C1 segment of cervical spinal cord (tissue), 14 donors: ENCODE results near the gene FAM78A.
A peak's percentile ranks its signal among the peaks of the same experiment; 100 is the strongest.

Experiments
- DNase-seq, 14 donors: peaks; one replicate each; lab custom pipeline; 2025; lab: John Stamatoyannopoulos, UW

The FAM78A gene

DNA sequence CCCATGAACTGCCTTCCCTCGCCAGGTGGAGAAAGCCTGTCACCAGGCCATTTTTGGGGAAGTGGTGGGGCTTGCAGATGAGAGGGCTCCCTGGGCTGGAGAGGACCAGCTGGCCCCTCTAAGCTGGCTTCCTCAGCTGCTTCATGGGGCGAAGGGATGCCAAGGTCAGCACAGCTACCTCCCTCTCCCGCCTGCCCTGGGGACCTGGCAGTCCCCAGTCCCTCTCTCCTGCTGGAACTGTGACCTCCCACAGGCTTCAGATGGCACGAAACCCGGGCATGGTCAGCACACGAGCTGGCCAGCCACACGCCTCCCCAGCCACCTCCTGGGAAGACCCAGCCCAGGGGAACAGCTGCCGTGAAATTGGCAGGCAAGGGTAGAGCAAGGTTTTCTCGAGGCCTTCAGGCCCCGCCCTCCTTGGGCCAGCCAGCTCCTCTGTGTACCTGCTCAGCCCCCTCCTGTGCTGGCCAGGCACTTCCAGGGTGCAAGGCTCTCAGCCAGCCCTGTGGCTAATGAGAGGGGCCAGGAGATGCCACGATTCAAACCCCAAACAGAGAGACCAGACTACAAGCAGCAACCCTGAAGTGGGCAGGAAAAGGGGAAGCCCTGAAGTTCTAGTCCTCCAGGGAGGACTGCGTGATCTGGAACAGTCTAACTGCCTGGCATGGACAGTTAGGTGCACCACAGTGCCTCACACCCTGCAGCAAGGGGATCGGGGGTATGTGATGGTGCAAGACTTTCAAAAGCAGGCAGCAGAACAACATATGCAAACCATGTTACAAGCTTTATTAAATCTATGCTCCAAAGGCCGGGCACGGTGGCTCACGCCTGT lies 26.1 kb upstream of the FAM78A start:
- no peak for DNase-seq

DNA sequence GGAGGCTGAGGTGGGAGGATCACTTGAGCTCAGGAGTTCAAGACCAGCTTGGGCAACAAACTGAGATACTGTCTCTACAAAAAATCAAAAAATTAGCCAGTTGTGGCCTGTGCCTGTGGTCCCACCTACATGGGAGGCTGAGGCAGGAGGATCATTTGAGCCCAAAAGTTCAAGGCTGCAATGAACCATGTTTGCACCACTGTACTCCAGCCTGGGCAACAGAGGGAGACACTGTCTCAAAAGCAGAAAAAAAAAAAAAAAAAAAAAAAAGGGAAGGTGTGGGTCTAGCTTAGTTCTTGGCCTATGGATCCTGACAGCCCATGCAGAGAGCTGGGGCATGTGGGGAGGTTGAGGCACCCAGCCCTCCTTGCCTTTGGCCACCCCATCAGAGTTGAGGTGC lies 24.1 kb upstream of the FAM78A start:
- DNase-seq: no peak

DNA sequence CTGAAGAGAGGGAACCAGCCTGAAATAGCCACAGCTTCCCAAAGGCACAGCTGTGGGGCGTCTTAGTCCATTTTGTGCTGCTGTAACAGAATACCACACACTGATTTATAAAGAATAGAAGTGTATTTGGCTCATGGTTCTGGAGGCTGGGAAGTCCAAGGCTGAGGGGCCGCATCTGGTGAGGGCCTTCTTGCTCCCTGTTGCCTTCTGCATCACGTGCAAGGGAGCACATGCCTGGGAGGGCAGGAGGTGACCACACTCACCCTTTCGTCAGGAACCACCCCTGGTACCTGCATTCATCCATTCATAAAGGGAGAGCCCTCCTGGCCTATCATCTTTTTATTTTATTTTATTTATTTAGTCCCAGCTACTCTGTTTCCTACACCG lies 23.6 kb upstream of the FAM78A start:
- DNase-seq: no peak

DNA sequence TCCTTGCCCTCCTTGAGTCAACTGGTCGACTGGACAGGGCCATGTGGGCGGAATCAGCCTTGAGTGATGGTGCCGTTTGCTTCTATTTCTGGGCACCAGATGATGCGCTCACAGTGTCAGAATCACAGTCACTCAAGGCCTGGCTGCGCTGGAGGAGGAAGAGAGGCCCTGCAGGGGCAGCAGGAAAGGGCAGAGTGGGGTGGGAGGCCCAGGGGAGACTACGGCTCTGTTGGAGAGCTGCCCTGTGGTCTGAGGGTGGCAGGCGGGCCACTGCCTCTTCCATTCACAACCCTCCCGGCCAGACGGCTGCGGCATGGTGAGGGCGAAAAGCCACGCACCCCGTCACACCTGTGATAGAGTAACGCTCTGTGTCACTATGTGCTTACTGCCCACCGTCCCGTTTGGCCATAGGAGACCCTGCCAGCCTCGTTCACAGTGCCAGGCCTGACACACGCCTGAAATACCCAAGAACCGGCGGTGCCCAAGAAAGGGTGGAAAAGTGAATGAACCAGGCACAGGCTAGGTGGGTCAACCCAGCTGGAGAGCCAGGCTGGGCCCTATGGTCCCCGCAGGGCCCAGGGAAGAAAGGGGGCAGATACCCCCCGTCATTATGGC lies 23.1 kb upstream of the FAM78A start:
- DNase-seq: no peak

DNA sequence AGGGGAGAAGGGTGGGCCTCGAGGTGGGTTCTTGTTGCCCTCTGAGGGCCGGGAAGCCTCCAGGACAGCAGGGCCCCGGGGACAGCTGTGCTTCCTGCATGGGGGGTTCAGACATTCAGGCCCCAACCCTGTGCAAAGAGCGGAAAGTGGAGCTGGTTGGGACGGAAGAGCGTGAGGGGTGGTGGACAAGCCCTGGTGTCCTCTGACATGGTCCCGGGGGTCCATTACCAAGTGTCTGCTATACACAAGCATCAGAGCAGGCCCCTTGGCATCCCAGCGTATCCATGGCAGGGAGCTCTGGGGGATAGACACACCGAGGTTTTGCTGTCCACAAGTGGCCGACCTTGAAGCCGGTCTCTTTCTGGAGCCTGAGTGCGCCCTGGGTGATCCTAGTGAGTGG lies 22.5 kb upstream of the FAM78A start:
- DNase-seq: no peak

DNA sequence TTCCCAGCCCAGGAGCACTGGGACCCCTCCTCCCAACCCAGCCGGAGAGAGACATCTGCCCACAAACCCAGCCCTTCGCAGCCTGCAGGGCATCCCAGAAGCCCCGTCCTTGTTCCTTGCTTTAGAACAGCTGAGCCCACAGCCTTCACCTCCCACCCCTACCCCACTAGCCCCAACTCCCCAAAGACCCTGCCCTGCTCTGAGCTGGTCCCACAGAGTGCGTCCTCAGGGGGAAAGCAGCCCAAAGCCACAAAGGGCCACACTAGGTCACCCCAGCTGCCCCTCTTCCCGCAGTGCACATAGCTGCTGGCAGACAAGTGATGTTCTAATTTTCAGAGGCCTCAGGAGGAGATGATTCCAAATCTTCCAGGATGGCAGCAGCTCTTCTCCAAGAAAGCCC lies 22.0 kb upstream of the FAM78A start:
- no peak for DNase-seq

DNA sequence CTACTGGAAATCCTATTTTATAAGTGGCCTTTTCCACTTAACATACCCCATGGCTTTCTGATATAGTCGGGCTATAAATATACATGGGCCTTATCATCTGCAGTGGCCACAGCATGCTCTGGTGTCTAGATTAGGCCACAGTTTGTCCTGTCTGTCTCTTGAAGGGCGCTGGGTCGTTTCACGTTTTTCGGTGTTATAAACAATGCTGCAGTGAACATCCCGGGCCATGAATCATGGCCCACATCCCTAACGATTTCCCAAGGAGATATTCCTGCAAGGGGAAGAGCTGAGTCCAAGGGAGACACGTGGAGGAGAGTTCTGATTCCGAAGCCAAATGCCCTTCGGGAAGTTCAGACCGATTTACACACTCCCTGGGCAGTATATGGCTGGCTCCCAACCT lies 21.6 kb upstream of the FAM78A start:
- no peak for DNase-seq

DNA sequence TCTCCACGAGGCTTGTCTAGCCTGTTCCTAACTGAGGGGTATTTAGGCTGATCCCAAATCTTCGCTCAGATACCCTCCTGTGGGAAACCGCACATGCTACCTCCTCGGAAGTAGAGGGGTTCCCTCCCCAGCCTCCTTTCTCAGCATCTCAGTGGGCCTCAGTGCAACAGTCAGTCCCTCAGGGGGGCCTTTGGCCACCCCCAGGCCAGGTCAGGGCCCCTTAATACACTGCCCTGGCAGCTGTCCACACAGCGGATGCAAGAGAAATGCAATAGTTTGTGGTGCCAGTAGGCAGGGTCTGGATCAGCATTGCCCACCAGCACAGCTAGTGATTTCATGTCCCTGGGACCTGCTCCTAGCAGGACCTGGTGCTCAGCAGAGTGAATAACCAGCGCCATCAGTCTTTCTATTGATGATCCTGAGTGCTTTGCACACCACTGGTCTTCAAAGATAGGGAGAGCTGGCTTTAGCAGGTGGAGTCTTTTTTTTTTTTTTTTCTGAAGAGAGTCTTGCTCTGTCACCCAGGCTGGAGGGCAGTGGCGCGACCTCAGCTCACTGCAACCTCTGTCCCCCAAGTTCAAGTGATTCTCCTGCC lies 20.7 kb upstream of the FAM78A start:
- no peak for DNase-seq

DNA sequence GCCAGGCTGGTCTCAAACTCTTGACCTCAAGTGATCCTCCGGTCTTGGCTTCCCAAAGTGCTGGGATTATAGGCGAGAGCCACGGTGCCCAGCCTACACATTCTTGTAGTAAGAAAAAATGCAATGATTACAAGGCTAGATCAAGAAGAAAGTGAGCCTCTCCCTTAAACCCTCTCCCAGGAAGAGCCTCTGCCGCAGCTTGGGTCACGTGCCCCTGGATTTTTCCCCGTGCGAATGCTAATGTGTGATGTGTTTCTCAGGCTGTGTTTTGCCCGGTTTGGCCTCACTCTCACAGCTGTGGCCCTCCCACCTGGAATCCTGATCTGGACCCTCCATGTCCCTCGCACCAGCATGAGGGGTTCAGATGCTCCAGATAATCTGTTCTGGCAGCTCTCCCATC lies 20.1 kb upstream of the FAM78A start:
- no peak for DNase-seq

DNA sequence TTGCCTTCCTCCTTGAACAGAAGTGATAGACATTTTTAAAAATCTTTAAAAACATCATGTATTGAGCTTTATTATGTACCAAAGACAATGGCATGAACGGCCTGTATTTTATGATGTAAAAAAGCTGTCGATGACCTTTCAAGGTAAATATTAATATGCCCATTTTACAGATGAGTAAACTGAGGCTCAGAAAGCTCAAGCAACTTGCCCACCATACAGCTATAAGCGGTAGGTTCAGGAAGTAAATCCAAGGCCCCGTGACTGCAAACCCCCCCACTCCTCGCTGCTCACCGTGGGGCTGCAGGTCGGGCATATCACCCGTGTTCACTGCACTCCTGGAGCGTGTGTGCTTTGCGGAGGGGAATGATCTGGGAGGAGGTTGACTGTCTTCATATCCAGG lies 16.6 kb upstream of the FAM78A start:
- no peak for DNase-seq

DNA sequence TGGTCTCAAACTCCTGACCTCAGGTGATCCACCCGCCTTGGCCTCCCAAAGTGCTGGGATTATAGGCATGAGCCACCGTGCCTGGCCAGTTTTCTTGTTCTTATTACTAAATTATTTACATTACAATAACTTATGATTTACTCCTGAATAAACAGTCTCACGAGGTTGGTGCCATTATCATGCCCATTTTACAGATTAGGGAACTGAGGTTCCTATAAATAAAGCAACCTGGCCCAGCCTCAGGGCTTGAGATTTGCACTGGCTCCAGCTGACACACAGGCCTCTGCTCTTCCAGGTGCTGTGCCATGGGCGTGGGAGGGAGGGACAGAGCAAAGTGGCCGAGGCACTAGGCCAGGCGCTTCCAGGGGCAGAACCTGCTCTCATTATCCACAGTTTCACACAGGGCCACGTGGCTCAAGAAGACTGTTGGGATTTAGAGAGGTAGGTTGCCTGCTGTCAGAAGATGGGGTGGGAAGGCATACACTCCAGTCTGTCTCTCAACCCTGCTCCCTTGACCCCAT lies 15.5 kb upstream of the FAM78A start:
- no peak for DNase-seq

DNA sequence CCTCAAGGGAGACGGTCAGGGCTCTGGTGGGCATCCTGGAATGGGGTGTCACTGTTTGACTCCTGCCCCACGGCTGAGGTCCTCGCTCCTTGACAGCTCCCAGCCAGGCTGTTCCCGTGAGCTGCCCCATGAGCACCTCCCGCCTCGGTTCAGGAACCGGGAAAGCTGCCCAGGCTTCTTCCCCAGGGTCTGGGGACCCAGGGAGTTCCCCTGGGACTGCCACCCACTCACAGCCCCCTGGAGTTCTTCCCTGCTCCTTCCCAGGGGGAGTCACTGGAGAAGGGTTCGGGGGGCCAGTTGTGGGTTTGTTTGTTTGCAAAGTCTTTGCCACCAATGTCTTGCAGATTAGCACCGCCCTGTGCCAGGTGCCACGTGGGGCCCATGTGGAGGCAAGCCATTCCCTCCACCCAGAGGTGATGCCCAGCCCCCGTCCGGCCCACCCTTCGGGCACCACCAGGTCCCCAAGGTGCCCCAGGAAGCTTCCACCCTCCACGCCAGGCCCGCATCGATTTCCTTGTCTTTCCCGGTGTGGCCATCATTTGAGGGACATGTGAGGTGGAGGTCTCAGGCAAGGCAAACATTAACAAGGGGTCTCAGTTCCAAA lies 14.6 kb upstream of the FAM78A start:
- no peak for DNase-seq

DNA sequence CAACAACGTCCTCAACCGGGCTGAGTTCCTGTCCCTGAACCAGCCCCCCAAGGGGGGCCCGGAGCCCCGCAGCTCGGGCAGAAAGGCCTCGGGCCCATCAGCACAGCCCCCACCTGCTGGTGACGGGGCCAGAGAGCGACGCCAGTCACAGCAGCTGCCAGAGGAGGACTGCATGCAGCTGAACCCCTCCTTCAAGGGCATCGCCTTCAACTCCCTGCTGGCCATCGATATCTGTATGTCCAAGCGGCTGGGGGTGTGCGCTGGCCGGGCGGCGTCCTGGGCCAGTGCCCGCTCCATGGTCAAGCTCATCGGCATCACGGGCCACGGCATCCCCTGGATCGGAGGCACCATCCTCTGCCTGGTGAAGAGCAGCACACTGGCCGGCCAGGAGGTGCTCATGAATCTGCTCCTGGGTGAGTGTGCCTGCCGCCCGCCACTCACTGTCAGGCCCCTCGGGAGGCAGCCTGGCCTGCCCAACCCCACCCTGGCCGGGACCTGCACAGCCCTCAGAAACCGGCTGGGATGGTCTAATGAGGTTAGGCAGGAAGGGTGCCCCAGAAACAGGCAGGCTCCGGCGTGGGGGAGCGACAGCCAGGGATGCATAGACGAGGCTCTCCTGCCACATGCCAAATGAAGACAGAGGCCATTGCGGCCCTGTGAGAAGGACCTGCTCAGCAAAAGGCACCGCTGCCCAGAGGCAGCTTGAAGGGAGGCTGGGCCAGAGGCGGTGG lies 13.9 kb upstream of the FAM78A start:
- peak in 7 of 14 donors; percentile 38 to 81 (median 73) for DNase-seq

DNA sequence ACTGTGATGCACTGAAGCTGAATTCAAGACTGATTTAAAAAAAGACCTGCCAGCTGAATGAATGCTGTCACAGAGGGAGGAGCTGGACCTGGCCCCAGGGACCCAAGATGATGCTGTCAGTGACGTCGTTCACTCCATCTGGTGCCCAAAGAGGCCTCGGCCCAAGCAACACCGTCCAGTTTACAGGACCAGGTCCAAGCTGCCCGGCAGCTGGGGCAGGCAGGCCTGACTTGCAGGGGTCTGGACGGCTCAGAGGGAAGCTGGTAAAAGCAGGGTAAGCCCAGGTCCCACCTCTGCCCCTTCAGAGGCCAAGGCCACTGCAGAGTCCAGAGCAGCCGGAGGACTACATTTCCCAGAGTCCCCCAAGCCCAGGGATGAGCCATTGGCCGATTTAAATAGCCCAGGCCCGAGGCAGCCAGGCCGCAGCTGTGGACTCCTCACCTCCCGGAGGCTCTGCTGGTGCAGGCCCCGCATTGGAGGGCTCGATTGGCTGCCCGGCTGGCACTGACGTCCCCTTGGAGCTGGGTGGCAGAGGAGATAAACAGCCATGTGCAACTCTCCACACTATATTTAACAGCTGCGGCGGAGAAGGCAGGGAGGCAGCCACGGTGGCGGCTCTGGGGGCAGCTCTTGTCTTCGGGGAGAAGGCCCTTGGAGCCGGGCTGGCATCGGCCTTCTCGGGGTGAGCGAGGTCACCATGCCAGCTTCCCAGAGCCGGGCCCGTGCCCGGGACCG lies 13.2 kb upstream of the FAM78A start, which contains the start of gene PLPP7:
Gene PLPP7 (plus strand): TSS at position 423 of the 735 bp plus-strand sequence. CDS start 275 bp downstream, at position 698.
- DNase-seq: peak; percentile 61 to 97 (median 76)

DNA sequence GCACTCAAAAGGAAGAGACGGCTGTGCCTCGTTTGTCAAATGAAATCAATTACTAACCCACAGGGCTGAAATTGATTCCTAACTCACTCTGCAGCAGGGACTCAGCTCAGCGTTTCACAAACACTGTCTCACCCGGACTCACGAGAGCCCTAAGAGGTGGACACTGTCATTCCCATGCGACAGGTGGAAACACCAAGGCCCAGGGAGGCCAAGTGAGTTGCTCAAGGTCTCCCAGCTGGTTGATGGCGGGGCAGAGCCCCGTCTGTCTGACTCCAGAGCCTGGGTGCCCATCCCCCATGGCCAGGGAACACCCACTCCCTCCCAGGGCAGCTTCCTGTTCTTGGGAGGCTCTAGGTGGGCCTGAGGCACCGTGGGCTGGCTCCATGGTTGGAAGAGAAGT lies 11.9 kb upstream of the FAM78A start:
- no peak for DNase-seq

DNA sequence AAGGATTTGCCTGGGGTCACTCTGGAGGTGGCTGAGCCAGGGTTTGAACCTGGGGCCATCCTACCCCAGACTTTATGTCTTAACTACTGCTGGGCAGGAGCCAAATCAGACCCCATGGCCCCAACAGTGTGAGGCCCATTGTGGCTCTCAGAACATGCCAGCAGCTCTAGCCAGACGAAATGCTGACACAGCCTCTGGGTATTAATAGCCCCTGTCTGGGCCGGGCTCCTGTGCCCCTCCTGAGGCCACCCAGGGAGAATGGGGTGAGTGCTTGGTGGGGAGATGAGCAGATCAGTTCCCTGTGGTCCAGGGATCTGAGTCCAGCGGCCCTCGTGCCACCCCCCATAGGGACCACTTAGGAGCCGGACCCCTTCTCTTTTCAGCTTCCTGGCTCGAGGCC lies 11.0 kb upstream of the FAM78A start:
- no peak for DNase-seq

DNA sequence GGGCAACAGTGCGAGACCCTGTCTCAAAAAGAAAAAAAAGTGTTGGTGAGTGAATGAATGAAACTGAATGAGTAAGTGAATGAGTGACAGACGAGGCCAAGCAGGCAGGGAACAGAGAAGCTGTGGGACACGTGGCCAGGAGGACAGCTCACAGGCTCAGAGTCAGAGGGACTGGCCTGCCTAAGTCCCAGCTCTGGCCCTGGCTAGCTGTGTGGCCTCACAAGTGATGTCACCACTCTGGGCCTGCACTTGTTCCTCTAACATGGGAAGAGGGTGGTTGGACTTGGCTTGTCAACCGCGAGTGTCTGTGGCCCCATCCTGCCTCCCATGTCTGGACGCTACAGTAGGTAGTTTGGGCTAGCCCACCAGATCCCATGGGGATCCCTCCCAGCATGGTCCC lies 8.5 kb upstream of the FAM78A start:
- DNase-seq: no peak

DNA sequence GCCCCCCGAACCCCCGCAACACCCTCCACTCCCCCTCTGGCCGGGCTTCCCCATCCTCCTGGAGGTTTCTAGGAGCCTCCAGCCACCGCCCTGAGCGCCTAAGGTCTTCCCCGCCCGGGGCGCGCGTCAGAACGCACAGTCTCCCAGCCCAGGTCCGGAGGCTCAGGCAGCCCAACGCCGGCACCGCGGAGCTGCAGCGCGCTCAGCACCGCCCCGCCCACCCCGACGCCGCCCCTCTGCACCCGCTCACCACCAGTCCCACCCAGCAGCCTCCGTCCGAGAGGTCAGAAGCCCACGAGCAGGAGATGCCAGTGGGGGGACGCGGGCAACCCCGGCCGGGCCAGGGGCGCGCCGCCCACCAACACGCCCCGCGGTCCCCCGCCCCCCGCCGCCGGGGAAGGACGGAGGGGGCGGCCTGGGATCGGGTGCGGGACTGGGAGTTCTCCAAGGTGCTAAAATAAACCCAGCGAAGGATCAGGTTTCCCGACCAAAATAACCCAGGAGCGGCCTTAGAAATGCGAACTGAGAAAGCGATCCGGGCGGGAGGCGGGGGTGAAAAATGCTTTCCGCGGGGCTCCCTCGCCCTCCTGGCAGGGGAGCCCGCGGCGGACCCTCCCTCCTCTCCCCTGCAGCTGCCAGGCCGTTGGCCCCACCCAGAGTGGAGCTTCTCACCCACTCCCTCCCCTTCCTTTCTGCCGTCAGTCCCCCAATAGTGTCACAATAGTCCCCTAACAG lies 6.5 kb upstream of the FAM78A start:
- DNase-seq: no peak

DNA sequence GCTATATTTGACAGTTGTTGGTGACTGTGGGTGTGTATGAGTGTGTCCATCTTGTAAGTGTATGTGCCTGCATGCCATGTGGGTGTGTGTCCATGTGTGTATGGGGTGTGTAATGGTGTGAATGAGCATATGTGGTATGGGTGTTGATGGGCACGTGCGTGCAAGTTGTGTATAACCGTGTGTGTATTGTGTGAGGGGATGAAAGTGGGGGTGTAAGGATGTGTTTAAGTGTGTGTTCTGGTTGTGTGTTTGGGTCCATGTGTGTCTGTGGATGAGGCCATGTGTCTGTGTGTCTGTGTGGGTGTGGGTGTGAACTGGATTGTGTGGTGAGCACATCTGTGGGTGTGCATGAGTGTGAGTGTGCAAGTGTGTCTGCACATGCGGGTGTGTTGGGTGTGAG lies 5.9 kb upstream of the FAM78A start:
- DNase-seq: no peak
